NCI-H524 (cell line): ENCODE measurements around the gene LDLR.
"Not testable (repeated sequence)": the region's sequence is repeated elsewhere in the genome, so short reads cannot be mapped to it uniquely, and the experiment has no call there.

Experiments
- DNase-seq, 2 experiments: peaks; one replicate each; lab custom pipeline; 2025; lab: John Stamatoyannopoulos, UW

Gene LDLR

DNA sequence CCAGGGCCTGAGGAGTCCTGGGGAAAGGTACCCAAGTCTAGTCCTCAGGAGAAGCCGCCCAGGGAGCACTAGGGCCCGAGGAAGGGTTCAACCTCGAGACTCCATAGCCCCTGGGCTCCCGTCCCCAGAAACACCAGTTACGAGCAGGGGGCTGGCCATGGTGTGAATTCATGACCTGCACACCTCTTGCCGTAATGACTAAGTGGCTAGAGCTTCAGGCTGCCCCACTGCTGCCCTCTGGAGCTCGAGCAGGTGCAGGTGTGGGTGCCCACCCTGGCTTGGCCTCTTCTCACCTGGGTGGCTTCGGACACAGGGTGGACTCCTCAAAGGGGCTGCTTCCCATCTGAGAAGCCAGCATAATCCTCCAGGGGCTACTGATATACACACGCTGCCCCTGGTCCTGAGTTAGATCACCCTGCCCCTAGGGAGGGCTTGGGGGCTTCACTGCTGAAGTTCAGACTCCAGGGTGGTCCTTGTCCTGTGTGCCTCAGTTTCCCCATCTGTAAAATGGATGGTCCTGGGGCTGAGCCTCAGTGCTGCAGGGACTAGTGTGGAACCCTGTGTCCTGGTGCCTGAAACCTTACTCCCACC lies 52.8 kb downstream of the LDLR start:
- no peak for DNase-seq

DNA sequence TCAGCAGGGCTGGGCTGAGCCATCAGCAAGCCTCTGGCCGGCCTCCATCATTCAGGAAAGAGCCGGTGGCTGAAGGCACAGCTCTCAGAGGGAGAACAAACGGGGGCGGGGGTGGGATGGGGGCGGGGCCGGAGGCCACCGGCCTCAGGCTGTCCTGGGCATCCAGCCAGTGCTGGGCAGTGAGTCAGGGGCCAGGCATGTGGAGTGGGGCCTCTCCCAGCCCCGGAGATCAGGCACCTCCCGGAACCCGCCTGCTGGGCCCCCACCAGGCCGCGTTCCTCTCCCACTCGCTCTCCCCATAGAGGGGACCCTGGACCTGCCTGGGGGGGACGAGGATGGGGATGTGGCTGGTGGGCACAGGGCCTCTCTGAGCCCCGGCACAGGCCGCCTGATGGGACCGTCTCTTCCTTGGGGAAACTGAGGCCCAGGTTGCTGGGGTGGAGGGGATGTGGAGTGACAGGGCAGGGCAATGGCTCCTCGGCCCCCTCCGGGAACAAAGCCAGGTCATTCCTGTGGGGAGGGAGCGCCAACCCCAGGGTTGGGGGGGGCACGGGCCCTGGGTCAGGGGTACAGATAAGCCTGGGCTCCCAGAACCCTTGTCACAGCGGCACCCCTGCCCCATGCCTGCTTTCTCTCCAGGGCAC lies 53.4 kb downstream of the LDLR start:
- DNase-seq, result no peak

DNA sequence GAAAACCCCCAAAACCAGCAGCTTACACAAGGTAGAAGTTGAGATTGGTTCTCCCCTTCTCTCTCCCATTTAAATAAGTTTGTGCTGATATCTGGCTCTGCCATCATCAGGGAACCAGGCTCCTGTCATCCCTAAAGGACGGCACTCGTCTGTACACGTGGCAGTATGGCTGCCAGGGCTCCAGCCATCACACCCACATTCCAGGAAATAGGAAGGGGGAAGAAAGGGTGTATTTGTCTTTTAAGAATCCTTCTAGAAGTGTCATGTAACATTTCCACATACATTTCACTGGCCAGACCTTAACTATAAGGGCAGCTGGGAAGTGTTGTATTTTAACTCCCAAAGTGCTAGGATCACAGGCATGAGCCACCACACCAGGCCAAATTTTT lies 56.3 kb downstream of the LDLR start:
- no peak for DNase-seq

DNA sequence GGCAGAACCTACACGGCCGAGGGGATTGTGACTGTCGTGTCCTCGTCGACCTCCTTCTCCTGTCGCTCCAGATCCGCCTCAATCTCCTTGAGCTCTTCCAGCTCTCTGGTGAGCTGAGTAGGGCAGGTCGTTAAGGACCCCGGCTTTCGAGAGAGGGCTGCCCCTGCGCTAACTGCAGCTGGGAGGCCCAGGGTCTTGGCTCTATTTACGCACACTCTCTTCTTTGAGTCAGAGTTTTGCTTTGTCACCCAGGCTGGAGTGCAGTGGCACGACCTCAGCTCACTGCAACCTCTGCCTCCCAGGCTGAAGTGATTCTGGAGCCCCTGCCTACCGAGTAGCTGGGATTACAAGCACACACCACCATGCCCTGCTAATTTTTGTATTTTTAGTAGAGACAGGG lies 58.7 kb downstream of the LDLR start:
- no peak for DNase-seq

DNA sequence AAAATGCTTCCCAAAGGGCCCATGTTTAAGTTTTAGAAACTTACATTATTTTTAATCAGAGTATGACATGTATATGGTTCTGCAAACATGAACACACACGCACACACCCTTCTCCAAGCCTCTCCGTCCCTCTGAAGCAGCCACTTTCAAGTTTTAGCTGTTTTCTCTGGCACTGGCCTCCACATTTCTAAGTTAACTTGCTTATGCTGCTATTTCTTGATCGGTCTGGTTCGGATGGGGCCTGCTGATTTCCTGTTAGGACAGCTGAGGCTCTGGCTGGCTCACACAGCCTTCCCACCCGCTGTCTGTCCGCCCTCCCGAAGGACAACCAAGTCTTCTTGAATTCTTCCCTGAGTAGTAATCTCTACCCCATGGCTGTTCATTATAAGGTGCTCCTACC lies 61.9 kb downstream of the LDLR start:
- DNase-seq, result no peak

DNA sequence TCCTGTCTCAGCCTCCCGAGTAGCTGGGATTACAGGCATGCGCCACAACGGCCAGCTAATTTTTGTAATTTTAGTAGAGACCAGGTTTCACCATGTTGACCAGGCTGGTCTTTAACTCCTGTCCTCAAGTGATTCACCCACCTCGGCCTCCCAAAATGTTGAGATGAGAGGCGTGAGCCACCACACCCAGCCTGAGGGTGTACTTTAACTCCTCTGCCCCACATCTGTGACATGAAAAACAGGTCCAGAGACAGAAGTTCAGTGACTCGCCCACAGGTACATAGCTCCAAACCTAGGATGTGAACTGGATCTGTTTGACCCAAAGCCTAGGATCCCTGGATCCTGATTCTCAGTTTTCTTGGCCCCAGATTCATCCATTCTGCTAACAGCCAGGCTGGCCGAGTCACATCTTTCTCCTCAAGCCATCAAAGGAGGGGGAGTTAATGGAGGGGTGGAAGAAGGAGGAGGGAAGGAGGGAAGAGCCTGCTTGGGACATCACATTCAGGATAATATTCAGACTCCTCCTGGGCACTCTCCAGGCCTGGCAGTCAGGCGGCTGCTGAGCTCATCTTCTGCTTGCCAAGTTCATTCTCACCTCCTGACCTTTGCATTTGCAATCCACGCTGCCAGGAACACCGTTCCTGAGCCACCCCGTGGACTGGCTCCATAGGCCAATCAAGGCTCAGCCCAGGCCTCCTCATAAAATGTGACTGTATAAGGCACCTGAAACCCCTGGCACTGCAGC lies 63.2 kb downstream of the LDLR start:
- no peak for DNase-seq

DNA sequence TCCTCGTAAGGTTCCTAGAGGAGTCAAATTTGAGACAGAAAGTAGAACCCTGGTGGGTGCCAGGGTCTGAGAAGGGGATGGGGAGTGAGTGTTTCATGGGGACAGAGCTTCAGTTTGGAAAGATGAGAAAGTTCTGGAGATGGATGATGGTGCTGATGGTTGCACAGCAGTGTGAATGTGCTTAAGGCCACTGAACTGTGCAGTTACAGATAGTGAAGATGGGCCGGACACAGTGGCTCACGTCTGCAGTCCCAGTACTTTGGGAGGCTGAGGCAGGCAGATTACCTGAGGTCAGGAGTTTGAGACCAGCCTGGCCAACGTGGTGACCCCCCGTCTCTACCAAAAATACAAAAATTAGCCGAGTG lies 65.4 kb downstream of the LDLR start:
- DNase-seq, result no peak

DNA sequence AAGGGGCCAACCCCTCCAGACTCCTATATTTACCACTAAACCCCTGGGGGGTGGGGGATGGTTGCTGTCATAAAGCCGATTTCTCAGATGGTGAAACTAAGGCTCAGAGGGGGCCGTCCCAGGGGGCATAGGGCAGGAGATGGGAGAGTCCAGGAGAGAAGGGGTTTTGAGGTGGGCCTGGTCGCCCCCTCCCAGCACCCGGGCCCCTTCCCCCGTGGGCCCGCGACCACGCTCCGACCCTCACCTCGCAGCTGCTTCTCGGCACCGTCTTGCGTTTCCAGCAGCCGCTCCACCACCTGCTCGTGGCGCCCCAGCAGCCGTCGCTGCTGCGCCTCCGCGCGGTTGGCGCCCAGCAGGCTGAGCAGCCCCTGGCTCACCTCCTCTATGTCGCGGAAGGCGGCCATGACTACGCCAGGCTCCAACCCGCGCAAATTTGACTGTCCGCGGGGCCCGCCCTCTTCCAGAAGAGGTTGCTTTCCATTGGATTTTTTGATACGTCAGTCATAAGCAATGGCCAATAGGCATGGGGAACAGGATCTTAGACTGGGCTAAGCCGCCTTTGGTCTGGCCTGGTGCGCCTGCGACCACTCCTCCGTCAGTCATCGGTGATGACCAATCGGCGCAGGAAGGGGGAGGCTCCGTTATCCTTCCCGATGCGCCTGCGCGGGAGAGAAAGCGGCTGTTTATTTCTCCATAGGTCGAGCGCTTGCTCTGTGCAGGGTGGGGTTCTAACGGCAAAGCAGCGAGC lies 66.3 kb downstream of the LDLR start, which contains the start of gene SPC24:
Gene SPC24, minus strand, starts transcription at position 410 of the 748 bp plus-strand sequence. Its CDS starts 6 bp downstream, at position 404.
- peak; percentile 97 to 99 for DNase-seq

DNA sequence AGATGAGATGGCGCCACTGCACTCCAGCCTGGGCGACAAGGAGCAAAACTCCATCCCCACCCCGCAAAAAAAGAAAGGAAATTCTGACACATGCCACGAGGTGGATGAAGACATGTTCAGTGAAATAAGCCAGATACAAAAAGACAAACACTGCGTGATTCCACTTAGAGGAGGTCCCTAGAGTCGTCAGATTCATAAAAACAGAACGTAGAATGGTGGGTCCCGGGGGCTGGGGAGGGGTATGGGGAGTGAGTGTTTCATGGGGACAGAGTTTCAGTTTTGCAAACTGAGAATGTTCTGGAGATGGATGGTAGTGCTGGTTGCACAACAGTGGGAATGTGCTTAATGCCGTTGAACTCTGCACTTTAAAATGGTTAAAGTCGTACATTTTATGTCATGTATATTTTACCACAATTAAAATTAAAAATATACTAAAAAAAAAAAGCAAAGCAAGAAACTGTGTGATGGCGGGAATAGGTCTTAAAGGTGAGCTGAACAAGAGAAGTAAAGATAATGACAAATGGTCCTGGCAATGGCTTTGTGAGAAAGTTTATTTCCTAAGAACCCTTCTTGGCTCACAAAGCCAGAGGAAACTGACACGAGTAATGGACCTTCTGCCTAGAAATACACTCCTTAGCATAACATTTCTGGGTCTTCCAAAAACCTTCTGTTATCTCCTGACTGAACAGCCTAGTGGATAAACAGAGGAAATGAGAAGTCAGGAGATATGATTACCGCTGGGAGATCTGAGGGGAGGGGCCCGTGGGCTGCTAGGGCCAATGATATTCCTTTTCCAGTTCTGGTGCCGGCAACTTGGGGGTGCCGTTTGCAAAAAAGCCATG lies 70.6 kb downstream of the LDLR start:
- no peak for DNase-seq

DNA sequence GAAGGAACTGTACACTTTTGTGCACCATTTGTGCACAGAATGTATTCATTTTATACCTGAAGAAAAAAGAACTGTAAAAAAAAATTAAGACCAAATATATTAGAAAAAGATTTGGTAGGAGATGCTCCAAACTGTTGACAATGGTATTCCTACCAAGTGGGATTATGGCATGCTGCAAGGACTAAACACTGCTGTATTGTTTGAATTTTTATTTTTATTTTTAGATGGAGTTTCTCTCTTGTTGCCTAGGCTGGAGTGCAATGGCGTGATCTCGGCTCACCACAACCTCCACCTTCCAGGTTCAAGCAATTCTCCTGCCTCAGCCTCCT lies 71.1 kb downstream of the LDLR start:
- DNase-seq, result not testable (repeated sequence)

DNA sequence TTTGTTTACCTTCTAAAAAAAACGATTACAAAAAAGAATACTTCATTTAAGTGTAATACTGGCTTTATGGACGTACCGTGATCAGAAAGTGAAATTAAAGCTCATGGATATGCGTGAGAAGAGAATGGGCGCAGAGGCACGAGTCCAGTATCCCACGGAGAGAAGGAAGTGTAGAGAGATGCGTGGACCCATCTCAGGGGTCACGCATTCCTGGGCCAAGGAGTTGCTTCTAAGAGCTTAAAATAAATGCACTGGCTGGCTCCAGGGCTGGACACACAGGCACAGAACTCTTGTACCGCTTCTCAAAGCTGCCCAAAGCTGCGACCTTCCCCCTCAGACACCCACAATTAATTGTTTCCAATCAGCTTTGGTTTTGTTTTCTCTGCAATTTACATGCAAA lies 75.0 kb downstream of the LDLR start:
- no peak for DNase-seq

DNA sequence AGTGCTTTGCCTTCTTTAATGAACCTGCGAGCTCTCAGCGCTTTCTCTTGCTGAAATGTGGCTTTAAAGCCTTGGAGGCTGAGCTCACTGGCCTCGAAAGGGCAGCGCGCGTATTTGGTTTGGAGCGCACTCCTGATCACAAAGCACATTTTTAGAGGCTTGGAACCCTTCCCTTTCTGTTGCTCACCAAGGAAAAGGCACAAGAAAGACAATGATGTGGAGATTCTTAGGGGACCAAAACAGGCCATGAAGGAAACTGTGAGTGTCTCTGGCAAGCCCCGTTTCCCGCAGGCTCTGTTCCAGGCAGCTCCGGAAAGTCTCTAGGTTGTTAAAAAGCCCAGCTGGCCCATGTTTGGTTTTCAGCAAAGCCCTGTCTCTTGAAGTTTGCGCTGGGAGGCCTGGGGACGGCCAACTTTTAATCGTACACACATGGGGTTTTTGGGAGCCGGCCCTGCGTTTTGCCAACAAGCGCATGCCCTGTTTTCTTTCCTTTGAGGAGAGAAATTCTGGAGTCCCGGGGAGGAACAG lies 75.7 kb downstream of the LDLR start:
- DNase-seq, result no peak

DNA sequence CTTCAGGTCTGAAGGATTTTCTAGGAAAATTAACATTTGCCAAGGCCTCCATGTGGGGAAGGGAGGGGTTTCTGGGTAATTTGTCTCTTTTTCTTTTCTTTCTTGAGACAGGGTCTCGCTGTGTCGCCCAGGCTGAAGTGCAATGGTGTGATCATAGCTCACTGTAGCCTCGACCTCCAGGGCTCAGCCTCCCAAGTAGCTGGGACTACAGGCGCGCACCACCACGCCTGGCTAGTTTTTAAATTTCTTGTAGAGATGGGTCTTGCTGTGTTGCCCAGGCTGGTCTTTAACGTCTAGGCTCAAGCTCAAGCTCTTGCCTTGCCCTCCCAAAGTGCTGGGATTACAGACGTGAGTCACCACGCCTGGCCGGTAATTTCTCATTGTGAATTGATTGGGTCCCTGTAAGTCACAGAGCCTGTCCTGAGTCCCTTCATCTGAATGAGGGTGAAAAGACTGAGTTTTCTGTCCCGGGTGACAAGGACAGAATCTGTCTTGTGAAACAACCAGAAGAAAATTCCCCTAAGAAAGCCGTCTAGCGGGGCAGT lies 76.3 kb downstream of the LDLR start:
- no peak for DNase-seq

DNA sequence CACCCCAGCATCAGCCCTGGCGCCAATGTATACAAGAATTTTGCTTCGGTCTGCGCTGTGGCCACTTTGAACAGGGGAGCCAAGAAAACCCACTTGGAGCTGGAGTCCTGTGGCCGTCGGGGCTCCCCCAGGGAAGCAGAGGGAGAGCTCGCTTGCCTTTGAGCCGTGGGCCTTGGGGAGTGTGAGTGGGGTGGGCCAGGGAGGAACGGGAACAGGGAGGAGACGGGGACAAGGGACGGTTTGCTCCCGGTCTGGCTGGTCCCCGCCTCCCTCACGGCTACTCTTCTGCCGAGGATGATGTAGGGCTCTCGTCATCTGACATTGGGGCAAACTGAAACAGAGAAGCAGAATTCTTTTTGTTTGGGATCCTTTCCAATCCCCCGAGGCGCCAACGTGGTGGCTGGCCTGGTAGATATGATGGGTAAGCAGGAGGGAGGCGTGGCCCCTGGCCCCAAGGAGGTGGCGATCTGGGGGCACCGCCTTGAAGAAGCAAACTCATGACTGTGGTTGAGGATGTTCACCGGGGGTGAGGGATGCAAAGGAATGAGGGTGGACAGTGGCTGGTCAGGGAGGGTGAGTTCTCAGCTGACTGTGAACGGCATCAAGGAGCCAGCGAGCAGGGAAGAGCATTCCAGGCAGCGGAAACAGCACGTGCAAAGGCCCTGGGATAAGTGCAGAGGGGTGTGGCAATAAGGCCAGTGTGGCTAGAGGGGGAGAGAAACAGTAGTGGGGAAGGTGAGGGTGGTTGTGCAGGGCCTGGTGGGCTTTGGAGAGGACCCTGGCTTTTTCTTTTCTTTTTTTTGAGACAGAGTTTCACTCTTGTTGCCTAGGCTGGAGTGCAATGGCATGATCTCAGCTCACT lies 77.2 kb downstream of the LDLR start:
- DNase-seq, result no peak

DNA sequence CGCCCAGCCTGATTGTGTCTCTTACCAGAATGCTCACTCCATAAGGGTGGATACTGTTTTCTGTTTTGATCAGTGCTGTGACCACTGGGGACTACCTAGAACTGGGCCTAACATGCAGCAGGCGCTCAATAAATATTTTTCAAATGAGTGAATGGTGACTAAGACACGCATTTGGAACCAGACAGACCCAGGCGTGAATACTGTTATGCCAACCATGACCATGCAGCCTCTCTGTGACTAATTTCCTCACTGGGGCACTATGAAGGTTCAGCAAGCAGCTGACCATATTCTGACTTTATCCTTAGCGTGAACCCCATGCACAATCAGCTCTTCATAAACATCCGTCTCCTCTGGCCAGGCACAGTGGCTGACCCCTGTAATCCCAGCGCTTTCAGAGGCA lies 79.3 kb downstream of the LDLR start:
- no peak for DNase-seq

DNA sequence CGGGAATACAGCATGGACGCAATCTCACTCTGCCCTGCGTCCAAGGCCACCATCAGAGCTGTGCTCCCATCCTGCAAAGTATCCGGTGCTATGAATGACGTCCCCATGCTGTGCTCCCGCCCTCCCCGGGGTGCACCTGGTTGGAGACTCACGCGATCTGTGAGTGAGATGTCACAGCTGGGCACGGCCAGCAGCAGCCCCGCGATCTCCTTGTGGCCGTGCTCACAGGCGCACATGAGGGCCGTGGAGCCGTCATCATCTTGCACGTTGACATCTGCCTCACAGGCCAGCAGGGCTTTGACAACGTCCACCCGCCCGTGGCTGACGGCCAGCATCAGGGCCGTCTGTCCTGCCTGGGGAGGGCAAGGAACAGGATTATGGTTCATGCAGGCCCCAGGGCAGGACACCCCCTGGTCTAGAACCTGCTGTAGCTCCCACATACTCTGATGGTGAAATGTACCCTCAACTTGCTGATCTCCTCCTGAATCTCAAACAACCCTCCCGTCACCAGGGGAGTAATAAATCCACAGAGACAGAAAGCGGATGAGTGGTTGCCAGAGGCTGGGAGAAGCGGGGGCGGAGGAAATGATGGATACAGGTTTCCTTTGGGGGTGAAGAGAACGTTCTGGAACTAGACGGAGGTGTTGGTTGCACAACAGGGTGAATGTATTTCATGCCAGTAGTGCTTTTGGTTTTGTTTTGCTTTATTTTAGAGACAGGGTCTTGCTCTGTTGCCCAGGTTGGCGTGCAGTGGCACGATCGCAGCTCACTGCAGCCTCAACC lies 80.8 kb downstream of the LDLR start:
- no peak for DNase-seq

DNA sequence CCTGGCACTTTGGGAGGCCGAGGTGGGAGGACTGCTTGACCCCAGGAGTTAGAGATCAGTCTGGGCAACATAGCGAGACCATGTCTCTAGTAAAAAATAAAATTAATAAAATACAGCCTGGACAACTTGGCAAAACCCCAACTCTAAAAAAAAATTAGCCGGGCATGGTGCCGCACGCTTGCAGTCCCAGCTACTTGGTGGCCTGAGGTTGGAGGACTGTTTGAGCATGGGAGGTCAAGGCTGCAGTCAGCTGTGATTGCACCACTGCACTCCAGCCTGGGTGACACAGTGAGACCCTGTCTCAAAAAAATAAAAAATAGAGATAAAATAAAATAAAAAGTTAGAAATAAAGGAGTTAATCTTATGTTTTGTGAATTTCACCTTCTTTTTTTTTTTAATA lies 81.9 kb downstream of the LDLR start:
- DNase-seq, result no peak

DNA sequence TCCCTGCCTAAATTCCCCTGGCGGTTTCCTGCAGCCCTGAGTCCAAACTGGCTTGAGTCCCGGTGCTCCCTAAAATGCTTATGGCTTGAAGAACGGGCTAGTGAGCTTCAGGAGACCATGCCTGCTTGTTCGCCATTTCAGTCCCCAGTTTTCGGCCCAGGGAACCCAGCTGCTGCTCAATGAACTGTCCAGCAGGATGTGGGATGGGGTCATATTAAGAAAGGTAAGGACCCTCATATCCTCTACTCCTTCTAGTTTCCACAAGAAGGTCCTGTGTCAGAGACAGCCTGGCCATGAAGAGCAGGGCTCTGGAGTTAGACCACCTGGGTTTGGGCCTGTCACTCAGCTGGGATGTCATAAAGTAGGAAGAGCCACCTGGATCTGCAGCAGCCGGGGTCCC lies 83.3 kb downstream of the LDLR start:
- no peak for DNase-seq

DNA sequence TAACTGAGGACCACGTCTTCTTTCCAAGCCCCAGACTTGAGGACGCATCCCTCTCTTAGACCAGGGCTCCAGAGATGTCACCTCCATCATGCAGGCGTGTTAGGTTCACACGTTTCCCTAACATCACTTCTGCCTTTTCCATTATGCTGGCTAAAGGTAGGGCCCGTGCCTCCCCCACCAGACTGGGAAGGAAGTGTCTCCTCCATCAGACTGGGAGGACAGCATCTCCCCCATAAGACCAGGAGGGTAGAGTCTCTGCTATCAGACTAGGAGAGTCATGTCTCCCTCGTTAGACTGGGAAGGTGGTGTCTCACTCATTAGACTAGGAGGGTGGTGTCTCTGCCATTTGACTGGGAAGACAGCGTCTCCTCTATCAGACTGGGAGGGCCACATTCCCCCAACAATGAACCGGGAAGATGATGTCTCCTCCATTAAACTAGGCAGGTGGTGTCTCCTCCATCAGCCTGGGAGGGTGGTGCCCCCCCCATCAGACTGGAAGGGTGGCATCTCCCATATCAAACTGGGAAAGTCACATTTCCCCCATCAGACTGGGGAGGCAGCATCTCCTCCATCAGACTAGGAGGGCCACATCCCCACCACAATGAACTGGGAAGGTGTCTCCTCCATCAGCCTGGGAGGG lies 84.4 kb downstream of the LDLR start:
- DNase-seq, result no peak
